H1 (cell line): ENCODE data around the gene RNF5. TPM values are rescaled to one million over a fixed set of nuclear protein-coding genes. Genes with fewer than 3 reads are reported as not detected.

ENCODE experiments used
- CTCF ChIA-PET: fragments of 300-600 bp; sonication (Branson Sonifier 250); formaldehyde crosslinking; loops from one replicate; lab custom pipeline; 2021; ENCODE audit not compliant: partially characterized antibody; lab: Charles Lee
- POLR2A ChIA-PET: fragments of 300-600 bp; sonication (Branson Sonifier 250); formaldehyde crosslinking; loops from one replicate; lab custom pipeline; 2021; ENCODE audit warnings: inconsistent platforms; ENCODE audit not compliant: partially characterized antibody; lab: Charles Lee
- DNase-seq, 2 experiments: peaks; one replicate each; pipeline versions ENCODE4 v3.0.0 to v3.0.0-alpha.2; 2010 to 2022; ENCODE audit warnings: low spot score in 2 of 2, low read depth in 1 of 2, mixed read lengths in 1 of 2
- FAIRE-seq: peaks from 2 replicates; lab custom pipeline; 2011; peaks lifted over from hg19 to GRCh38; lab: Jason Lieb, UNC
- H2AFZ ChIP-seq: 2 replicates; pipeline ENCODE4 v1.8.1; 2012; ENCODE audit warnings: low read length, inconsistent platforms
- H2AK5ac ChIP-seq: 2 replicates; pipeline ENCODE4 v1.6.1; 2013; ENCODE audit warnings: low read depth, low read length
- H2BK120ac ChIP-seq: replicated peaks from 2 replicates; pipeline ENCODE3; 2013; ENCODE audit warnings: low read depth, low read length, inconsistent platforms
- H2BK12ac ChIP-seq: 2 replicates; pipeline ENCODE4 v1.6.1; 2013; ENCODE audit warnings: low read depth, low read length
- H2BK15ac ChIP-seq: 2 replicates; pipeline ENCODE4 v1.6.1; 2013; ENCODE audit warnings: low read length
- H2BK20ac ChIP-seq: 2 replicates; pipeline ENCODE4 v1.6.1; 2013; ENCODE audit warnings: low read length
- H2BK5ac ChIP-seq: 2 replicates; pipeline ENCODE4 v1.6.1; 2013; ENCODE audit warnings: low read depth, low read length
- H3K14ac ChIP-seq: 2 replicates; pipeline ENCODE4 v1.6.1; 2013; ENCODE audit warnings: inconsistent platforms; ENCODE audit not compliant: insufficient read length
- H3K18ac ChIP-seq: 2 replicates; pipeline ENCODE4 v1.6.1; 2013; ENCODE audit warnings: low read length; ENCODE audit errors: extremely low read depth
- H3K23ac ChIP-seq: 2 replicates; pipeline ENCODE4 v1.6.1; 2013; ENCODE audit warnings: inconsistent platforms; ENCODE audit not compliant: insufficient read length
- H3K23me2 ChIP-seq: 2 replicates; pipeline ENCODE4 v1.6.1; 2013; ENCODE audit warnings: low read depth, low read length
- H3K27ac ChIP-seq: 2 replicates; pipeline ENCODE4 v1.6.1; 2011; ENCODE audit warnings: low read depth, low read length, inconsistent platforms
- H3K27me3 ChIP-seq, 4 experiments: replicated peaks in 1 of 4; 1 replicate in 1 of 4; 2 replicates in 3 of 4; pipeline versions ENCODE4 v1.6.1 to v1.8.1; 2011 to 2013; ENCODE audit warnings: low read length in 3 of 4, mild to moderate bottlenecking in 3 of 4, inconsistent platforms in 2 of 4, mixed read lengths in 2 of 4, moderate library complexity in 1 of 4; ENCODE audit not compliant: control insufficient read depth in 3 of 4, insufficient read depth in 3 of 4; ENCODE audit errors: extremely low read depth in 1 of 4
- H3K36me3 ChIP-seq, 4 experiments: 2 replicates each; pipeline versions ENCODE4 v1.6.1 to v1.8.1; 2011 to 2013; ENCODE audit warnings: mild to moderate bottlenecking in 4 of 4, low read length in 3 of 4, moderate library complexity in 2 of 4, control low read depth in 1 of 4, inconsistent platforms in 1 of 4; ENCODE audit not compliant: insufficient read depth in 4 of 4, control insufficient read depth in 2 of 4
- H3K4ac ChIP-seq: replicated peaks from 2 replicates; pipeline ENCODE3; 2013; ENCODE audit warnings: low read length, low read depth, mixed read lengths, inconsistent platforms; ENCODE audit not compliant: insufficient read length
- H3K4me1 ChIP-seq, 4 experiments: replicated peaks in 1 of 4; 1 replicate in 1 of 4; 2 replicates in 3 of 4; pipeline versions ENCODE4 v1.6.1 to v1.8.1; 2011 to 2013; ENCODE audit warnings: low read length in 3 of 4, inconsistent platforms in 2 of 4, mixed read lengths in 1 of 4; ENCODE audit not compliant: insufficient read depth in 4 of 4, control insufficient read depth in 3 of 4
- H3K4me2 ChIP-seq, 2 experiments: 2 replicates each; pipeline versions ENCODE4 v1.6.1 to v1.8.1; 2011 to 2013; ENCODE audit warnings: low read depth in 2 of 2, low read length in 2 of 2, control low read depth in 1 of 2, inconsistent platforms in 1 of 2, mild to moderate bottlenecking in 1 of 2; ENCODE audit not compliant: insufficient read depth in 1 of 2
- H3K4me3 ChIP-seq, 4 experiments: fragments of 200-600, 300-600 bp in 1 of 4; sonication (generic), shearing (Covaris generic), sonication (Bioruptor Twin) in 1 of 4; 2 replicates each; pipeline versions ENCODE4 v1.5.1 to v1.8.1; 2011 to 2016; ENCODE audit warnings: low read length in 4 of 4, low read depth in 3 of 4, control low read depth in 2 of 4, inconsistent platforms in 2 of 4, mild to moderate bottlenecking in 2 of 4, mixed read lengths in 1 of 4, moderate library complexity in 1 of 4; ENCODE audit not compliant: insufficient read depth in 2 of 4; ENCODE audit errors: extremely low read depth in 1 of 4
- H3K56ac ChIP-seq: replicated peaks from 2 replicates; pipeline ENCODE3; 2013; ENCODE audit warnings: low read depth, mild to moderate bottlenecking, mixed read lengths, low read length, inconsistent platforms; ENCODE audit not compliant: insufficient read length
- H3K79me1 ChIP-seq: 2 replicates; pipeline ENCODE4 v1.6.1; 2013; ENCODE audit warnings: low read depth, low read length, control low read depth
- H3K79me2 ChIP-seq, 2 experiments: 2 replicates each; pipeline versions ENCODE4 v1.6.1 to v1.8.1; 2012 to 2013; ENCODE audit warnings: low read length in 2 of 2, mild to moderate bottlenecking in 2 of 2, inconsistent platforms in 1 of 2; ENCODE audit not compliant: insufficient read depth in 2 of 2, control insufficient read depth in 1 of 2
- H3K9ac ChIP-seq, 4 experiments: replicated peaks in 1 of 4; 1 replicate in 1 of 4; 2 replicates in 3 of 4; pipeline versions ENCODE4 v1.6.1 to v1.8.1; 2011 to 2013; ENCODE audit warnings: low read depth in 3 of 4, low read length in 3 of 4, control low read depth in 2 of 4, mild to moderate bottlenecking in 2 of 4, moderate library complexity in 2 of 4, inconsistent platforms in 1 of 4; ENCODE audit errors: extremely low read depth in 1 of 4
- H3K9me3 ChIP-seq, 2 experiments: 2 replicates each; pipeline versions ENCODE4 v1.6.1 to v1.8.1; 2012 to 2013; ENCODE audit warnings: mild to moderate bottlenecking in 2 of 2, moderate library complexity in 2 of 2, control low read depth in 1 of 2, inconsistent platforms in 1 of 2, low read depth in 1 of 2, low read length in 1 of 2, mixed read lengths in 1 of 2; ENCODE audit not compliant: insufficient read depth in 2 of 2
- H4K20me1 ChIP-seq, 2 experiments: replicated peaks in 1 of 2; 2 replicates each; pipeline versions ENCODE3 to v1.8.1; 2011 to 2013; ENCODE audit warnings: inconsistent platforms in 2 of 2, low read length in 2 of 2, mild to moderate bottlenecking in 1 of 2; ENCODE audit not compliant: insufficient read depth in 2 of 2, control insufficient read depth in 1 of 2
- H4K5ac ChIP-seq: 2 replicates; pipeline ENCODE4 v1.6.1; 2013; ENCODE audit warnings: low read length, low read depth, mixed read lengths, inconsistent platforms; ENCODE audit not compliant: insufficient read length
- H4K8ac ChIP-seq: 2 replicates; pipeline ENCODE4 v1.8.0; 2013; ENCODE audit warnings: mild to moderate bottlenecking, moderate library complexity, low read length, inconsistent platforms; ENCODE audit not compliant: insufficient read depth; ENCODE audit errors: extremely low read depth
- H4K91ac ChIP-seq: replicated peaks from 2 replicates; pipeline ENCODE3; 2013; ENCODE audit warnings: low read length, mixed read lengths, inconsistent platforms; ENCODE audit not compliant: insufficient read length
- ASH2L ChIP-seq: fragments of 200-600, 300-600 bp; sonication (generic); IDR thresholded peaks from one replicate; pipeline ENCODE4 v1.7.1; 2017; ENCODE audit warnings: low read length
- BACH1 ChIP-seq: IDR thresholded peaks from 2 replicates; pipeline ENCODE4 v1.6.1; 2012; ENCODE audit warnings: low read length, improper control_type of control experiment
- CEBPB ChIP-seq: IDR thresholded peaks from 2 replicates; pipeline ENCODE4 v1.6.1; 2012; ENCODE audit warnings: low read depth, low read length
- HDAC2 ChIP-seq, 2 experiments: fragments of 300-600 bp in 1 of 2; sonication (generic) in 1 of 2; IDR thresholded peaks; 2 replicates each; pipeline ENCODE4 v1.6.1; 2011 to 2012; ENCODE audit warnings: low read depth in 2 of 2, low read length in 2 of 2, mild to moderate bottlenecking in 2 of 2, moderate library complexity in 2 of 2, borderline replicate concordance in 1 of 2, inconsistent platforms in 1 of 2
- JUND ChIP-seq: IDR thresholded peaks from 2 replicates; pipeline ENCODE4 v1.6.1; 2011; ENCODE audit warnings: mild to moderate bottlenecking, improper control_type of control experiment, low read length
- MAFK ChIP-seq: IDR thresholded peaks from 2 replicates; pipeline ENCODE4 v1.6.1; 2012; ENCODE audit warnings: low read depth, mild to moderate bottlenecking, improper control_type of control experiment, low read length
- SIN3A ChIP-seq, 2 experiments: IDR thresholded peaks in 1 of 2; conservative IDR thresholded peaks in 1 of 2; 2 replicates each; pipeline ENCODE4 v1.6.1; 2011 to 2012; ENCODE audit warnings: low read length in 2 of 2, improper control_type of control experiment in 1 of 2, low read depth in 1 of 2, mild to moderate bottlenecking in 1 of 2
- SIRT6 ChIP-seq: IDR thresholded peaks from one replicate; pipeline ENCODE4 v1.7.1; 2012; ENCODE audit warnings: low read length, inconsistent platforms
- TBP ChIP-seq: IDR thresholded peaks from 2 replicates; pipeline ENCODE4 v1.6.1; 2011; ENCODE audit warnings: low read depth, low read length, improper control_type of control experiment
- WGBS, 2 experiments: shearing (Covaris generic) in 1 of 2; methylation state at CpG; one replicate each; pipeline versions ENCODE4 v1.1.6 to v1.1.7; 2013 to 2015; ENCODE audit warnings: low lambda C conversion rate in 2 of 2, mixed read lengths in 2 of 2, inconsistent platforms in 1 of 2, low coverage in 1 of 2, missing lambda C conversion rate in 1 of 2; ENCODE audit not compliant: insufficient replicate concordance in 2 of 2, insufficient coverage in 1 of 2, insufficient read length in 1 of 2; ENCODE audit errors: extremely low coverage in 1 of 2, missing lambda C conversion rate in 1 of 2; 5-methylcytosine and 5-hydroxymethylcytosine counted together
- polyA plus RNA-seq, 7 experiments: library from polyadenylated mRNA; depleted of rRNA in 3 of 7; stranded (reverse) in 5 of 7; unstranded in 2 of 7; fragments of >200 nt in 5 of 7; fragments of 200-250 nt in 2 of 7; gene quantifications; 1 replicate in 5 of 7; 2 replicates in 1 of 7; 4 replicates in 1 of 7; pipeline versions ENCODE4 v1.2.1 to v1.2.3, GENCODE V29; 2011 to 2013; ENCODE audit warnings: missing spikeins in 2 of 7, mixed read lengths in 2 of 7
- total RNA-seq: library from RNA; stranded (reverse); fragmentation: NEBNext Ultra II Directional; extraction: Animal tissue kit (Norgen Biotek cat#: 25700); gene quantifications from 2 replicates; pipeline ENCODE4 v1.2.1, GENCODE V29; 2021

RNF5 gene
- total and polyA plus RNA-seq, 2 of the 8 experiments (the other 6 are each of a cell fraction or from before 2014, with no cell fraction given) = 90.0 to 158 TPM

GRCh38 chr6:32170294-32170693 is 7.9 kb upstream of the RNF5 start:
- no peak overlapping the region for H3K27ac ChIP-seq
- peaks cover 13 to 33% of the 10 kb centered on the region in 2 experiments for H3K79me2 ChIP-seq
- no peak overlapping the region for H2BK15ac ChIP-seq
- H2BK20ac ChIP-seq = no peak overlapping the region
- peaks cover 2% of the 10 kb centered on the region; the same call in 1 of the 2 replicates for H3K23me2 ChIP-seq
- peaks cover 4% of the 10 kb centered on the region; the same call in 1 of the 2 replicates for H3K79me1 ChIP-seq
- ChIA-PET POLR2A (interaction anchor here (0.7 to 1.3 kb wide), 5 partner anchors 10 to 120 kb away, joined by 3 to 8 read pairs (median 3); no protein-coding TSS in a partner anchor), CTCF (interaction anchor here (0.8 to 1.6 kb wide), 6 partner anchors 19 to 53 kb away, joined by 3 to 4 read pairs (median 4); partner anchors contain the start of gene GPSM3)
- FAIRE-seq (no peak), DNase-seq (no peak)
- H3K4ac ChIP-seq = no peak overlapping the region
- no peak overlapping the region for H3K14ac ChIP-seq
- no peak overlapping the region for H4K91ac ChIP-seq
- no peak overlapping the region for H4K5ac ChIP-seq
- no peak overlapping the region for H2BK5ac ChIP-seq
- H3K4me2 ChIP-seq = no peak overlapping the region
- H3K9me3 ChIP-seq = no peaks in the 10 kb centered on the region
- H3K36me3 ChIP-seq = peaks cover 4 to 41% (median 30%) of the 10 kb centered on the region in 4 experiments
- H3K9ac ChIP-seq = no peak overlapping the region
- no peak overlapping the region for H2AK5ac ChIP-seq
- no peak overlapping the region for H2BK120ac ChIP-seq
- peak overlapping the region; percentile 53; the same call in 1 of the 2 replicates for H4K8ac ChIP-seq
- no peak overlapping the region for H3K56ac ChIP-seq
- H3K18ac ChIP-seq = no peak overlapping the region
- H3K27me3 ChIP-seq = no peaks in the 10 kb centered on the region
- no peak overlapping the region for H2AFZ ChIP-seq
- H4K20me1 ChIP-seq = peaks cover 8 to 11% of the 10 kb centered on the region in 2 experiments
- no peak overlapping the region for H3K4me3 ChIP-seq
- 92% methylated on average over 11 of the region's 11 CpGs; no CpG with 5 or more reads in 1 of the 2 experiments for WGBS, 2 experiments
- H3K4me1 ChIP-seq = peaks cover 4 to 17% (median 9%) of the 10 kb centered on the region in 4 experiments; a peak in 6 of 7 replicates
- H3K23ac ChIP-seq = no peak overlapping the region
- no peak overlapping the region for H2BK12ac ChIP-seq
- TF ChIP-seq JUND (no peak), MAFK (no peak), HDAC2 (IDR thresholded peaks at IDR 0.05; ENCODE audit: borderline replicate concordance in 1 of 2, low read depth in 2 of 2, low read length in 2 of 2) (no peak), ASH2L (no peak), BACH1 (no peak), TBP (no peak), SIRT6 (no peak), SIN3A (conservative IDR thresholded peaks at IDR 0.05 in 1 of 2, IDR thresholded peaks at IDR 0.05 in 1 of 2; ENCODE audit: low read depth in 1 of 2, low read length in 2 of 2) (no peak), CEBPB (no peak)
